Urinary bladder (tissue), 4 donors: Measurements from ENCODE around the gene ANKRD28. TPM values are rescaled to one million over a fixed set of nuclear protein-coding genes. Genes with fewer than 3 reads are reported as not detected.
A peak's percentile ranks its signal among the peaks of the same experiment; 100 is the strongest.
"Not testable (repeated sequence)": the region's sequence is repeated elsewhere in the genome, so short reads cannot be mapped to it uniquely, and the experiment has no call there.

ENCODE experiments used
- DNase-seq: peaks from one replicate; pipeline ENCODE4 v3.0.0-alpha.2; 2015; ENCODE audit errors: extremely low spot score
- H3K27ac ChIP-seq: one replicate; pipeline ENCODE4 v1.5.1; 2013; ENCODE audit warnings: low read depth, mild to moderate bottlenecking, moderate library complexity
- H3K36me3 ChIP-seq: one replicate; pipeline ENCODE4 v1.6.1; 2013; ENCODE audit warnings: mild to moderate bottlenecking, moderate library complexity; ENCODE audit not compliant: insufficient read depth
- H3K4me1 ChIP-seq: one replicate; pipeline ENCODE4 v1.6.1; 2013; ENCODE audit warnings: mild to moderate bottlenecking, moderate library complexity; ENCODE audit not compliant: insufficient read depth
- H3K4me3 ChIP-seq: one replicate; pipeline ENCODE4 v1.5.1; 2013; ENCODE audit warnings: low read depth, low read length
- WGBS: extraction: QIAGEN DNeasy Blood & Tissue Kit; methylation state at CpG from one replicate; pipeline ENCODE4 v1.1.7; 2013; 5-methylcytosine and 5-hydroxymethylcytosine counted together
- polyA plus RNA-seq: library from polyadenylated mRNA; stranded (reverse); fragments of 200-250 nt; gene quantifications from one replicate; pipeline ENCODE4 v1.2.3, GENCODE V29; 2013
- total RNA-seq: library from RNA; depleted of rRNA; stranded (reverse); fragments of >200 nt; gene quantifications from one replicate; pipeline ENCODE4 v1.2.3, GENCODE V29; 2014
- donor health status: healthy with polysubstance abuse.
- donor health status: healthy.

Gene ANKRD28
- total and polyA plus RNA-seq, 2 donors, result 12.6 to 83.8 TPM

DNA sequence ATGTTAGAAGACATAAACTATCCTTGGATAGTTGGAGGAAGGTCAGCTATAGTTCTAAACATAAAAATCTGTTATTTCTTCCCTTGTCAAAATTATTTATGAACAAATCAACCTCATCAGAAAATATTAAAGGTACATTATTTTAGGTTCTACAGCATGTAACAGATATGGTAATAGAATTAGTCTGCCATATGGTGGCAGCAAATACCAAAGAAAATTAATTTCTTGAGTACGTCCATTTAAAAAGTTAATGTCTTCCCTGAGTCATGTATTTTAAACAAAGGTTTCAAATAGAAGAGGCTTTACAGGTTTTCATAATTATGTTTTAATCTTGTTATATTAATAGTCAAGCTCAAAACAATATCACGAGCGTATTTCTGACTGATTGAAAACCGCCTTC, 17.9 kb upstream of the ANKRD28 start:
- WGBS, result 36% methylated on average over 4 of the region's 4 CpGs
- Histone ChIP-seq H3K4me3 (no peak overlapping the region), H3K36me3 (no peaks in the 10 kb centered on the region), H3K4me1 (no peaks in the 10 kb centered on the region), H3K27ac (no peak overlapping the region)
- peak; percentile 33 for DNase-seq

DNA sequence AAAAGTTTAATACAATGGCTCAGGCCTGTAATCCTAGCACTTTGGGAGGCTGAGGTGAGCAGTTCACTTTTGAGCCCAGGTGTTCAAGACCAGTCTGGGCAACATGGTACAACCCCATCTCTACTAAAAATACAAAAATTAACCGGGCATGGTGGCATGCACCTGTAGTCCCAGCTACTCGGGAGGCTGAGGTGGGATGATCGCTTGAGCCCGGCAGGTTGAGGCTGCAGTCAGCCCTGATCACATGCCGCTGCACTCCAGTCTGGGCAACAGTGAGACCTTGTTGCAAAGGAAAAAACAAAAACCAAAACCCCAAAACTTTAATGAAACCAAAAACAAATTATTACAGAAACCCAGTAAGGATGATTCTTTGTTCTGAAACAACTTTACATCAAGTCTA, 15.3 kb upstream of the ANKRD28 start:
- H3K27ac ChIP-seq, H3K4me3 ChIP-seq, DNase-seq, H3K4me1 ChIP-seq, H3K36me3 ChIP-seq: not testable (repeated sequence)
- 94% methylated on average over 5 of the region's 5 CpGs for WGBS

DNA sequence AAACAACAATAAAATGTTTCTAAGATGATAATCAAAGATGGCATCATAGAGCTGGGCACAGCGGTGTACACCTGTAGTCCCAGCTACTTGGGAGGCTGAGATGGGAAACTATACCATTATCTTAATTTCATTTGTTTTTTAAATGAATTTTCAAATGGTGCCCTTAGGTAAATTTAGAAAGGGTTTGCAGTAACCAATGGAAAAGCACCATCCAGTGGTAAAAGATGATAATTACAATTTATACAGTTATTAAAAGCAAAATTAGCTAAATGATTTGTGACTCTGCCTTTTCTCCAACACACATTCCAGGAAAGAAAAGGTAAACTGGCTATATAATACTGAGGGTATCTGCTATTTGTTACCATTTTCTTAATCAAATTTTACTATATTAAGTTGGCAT, 14.4 kb upstream of the ANKRD28 start:
- Histone ChIP-seq H3K27ac (no peak overlapping the region), H3K4me1 (no peaks in the 10 kb centered on the region), H3K36me3 (no peaks in the 10 kb centered on the region), H3K4me3 (no peak overlapping the region)
- 92% methylated on average over 1 of the region's 1 CpG for WGBS
- no peak for DNase-seq

DNA sequence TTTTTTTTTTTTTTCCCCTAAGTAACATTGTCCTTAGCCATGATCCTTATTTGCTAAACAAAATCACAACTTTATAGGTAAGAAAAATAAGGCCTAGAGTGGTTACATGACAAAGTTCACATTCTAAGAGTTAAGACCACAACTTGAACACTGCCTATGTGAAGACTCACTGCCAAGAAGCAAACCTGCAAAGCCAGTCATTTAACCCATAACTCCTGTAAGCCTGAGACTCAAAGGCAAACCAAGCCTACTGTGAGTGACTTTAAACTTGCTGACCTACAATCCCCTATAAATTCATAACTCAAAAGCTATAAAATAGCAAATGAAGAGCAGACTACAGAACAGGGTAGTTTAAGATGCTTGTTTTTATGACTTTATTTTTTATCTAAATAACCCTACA, 12.9 kb upstream of the ANKRD28 start:
- no peaks in the 10 kb centered on the region for H3K4me1 ChIP-seq
- H3K36me3 ChIP-seq, result no peaks in the 10 kb centered on the region
- no peak for DNase-seq
- H3K4me3 ChIP-seq, result no peak overlapping the region
- no peak overlapping the region for H3K27ac ChIP-seq

DNA sequence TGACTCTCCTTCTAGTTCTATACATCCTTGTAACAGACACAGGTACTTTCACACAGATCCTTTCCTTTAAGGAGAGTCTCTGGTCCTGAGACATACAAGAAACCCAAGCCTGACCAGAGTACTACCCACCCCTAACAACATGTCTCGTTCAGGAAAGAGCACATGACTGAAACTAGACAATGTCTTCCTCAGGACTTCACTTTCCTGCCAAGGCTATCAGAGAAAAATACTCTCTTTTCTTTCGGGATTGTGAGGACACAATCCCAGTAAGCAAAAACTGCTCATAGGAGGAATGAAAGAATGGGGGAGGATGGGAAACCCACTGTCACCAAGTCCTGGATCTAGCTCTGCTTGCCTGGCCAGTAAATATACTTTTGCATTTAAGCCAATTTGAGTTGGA, 11.5 kb upstream of the ANKRD28 start:
- WGBS, result 77% methylated on average over 2 of the region's 2 CpGs
- Histone ChIP-seq H3K4me1 (no peaks in the 10 kb centered on the region), H3K36me3 (no peaks in the 10 kb centered on the region), H3K27ac (no peak overlapping the region), H3K4me3 (no peak overlapping the region)
- no peak for DNase-seq

DNA sequence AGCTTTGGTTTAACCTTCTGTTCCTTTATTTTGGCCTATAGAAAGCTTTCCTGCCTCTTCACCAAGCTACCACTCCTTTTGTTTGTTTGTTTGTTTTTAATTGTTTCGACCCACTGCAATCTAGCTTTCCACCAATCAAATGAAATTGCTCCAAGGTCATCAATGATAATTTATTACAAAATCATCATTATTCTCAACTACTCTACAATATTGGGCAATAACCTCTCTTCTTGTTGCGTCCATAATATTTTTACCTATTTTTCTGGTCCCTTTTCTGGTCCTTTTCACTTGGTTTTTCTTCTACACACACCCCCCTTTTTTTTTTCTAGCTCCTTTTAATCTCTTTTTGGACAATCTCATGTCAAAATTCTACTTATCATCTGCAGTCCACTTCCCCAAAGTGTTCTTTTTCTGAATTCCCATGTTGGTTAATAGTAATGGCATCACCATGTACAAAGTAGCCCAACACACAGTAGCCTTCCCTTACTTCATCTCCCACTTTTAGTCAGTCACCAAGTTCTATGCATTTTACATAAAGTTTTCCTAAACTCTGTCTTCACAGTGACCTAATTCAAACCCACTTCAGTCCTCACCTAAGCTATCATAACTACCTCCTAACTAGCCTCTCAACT, 11.0 kb upstream of the ANKRD28 start:
- Histone ChIP-seq H3K36me3 (no peaks in the 10 kb centered on the region), H3K27ac (no peak overlapping the region), H3K4me3 (no peak overlapping the region), H3K4me1 (no peaks in the 10 kb centered on the region)
- no peak for DNase-seq
- 97% methylated on average over 2 of the region's 2 CpGs for WGBS

DNA sequence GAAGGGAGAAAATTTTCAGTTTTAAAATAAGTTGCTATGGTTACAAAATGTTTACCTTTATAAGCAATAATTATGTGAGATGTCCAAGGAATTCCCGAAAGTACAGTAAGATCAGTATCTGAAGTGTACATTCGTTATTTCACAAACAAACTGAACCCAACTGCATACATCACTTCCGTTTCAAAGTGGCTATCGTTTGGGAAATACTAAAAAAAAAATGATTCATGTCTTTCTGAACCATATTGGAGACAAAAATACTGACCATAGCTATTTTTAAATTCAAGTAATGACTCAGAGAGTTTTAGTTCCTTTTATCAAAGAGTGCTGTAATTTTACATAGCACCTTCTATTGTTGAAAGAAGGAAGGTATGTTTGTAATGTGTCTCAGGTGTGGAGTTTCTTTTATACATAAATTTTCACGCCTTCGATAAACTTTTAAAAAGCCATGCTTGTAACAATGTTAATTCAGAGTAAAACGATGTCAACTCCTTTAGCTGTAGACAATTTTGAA, 8.0 kb upstream of the ANKRD28 start:
- H3K4me1 ChIP-seq, result no peaks in the 10 kb centered on the region
- no peak overlapping the region for H3K27ac ChIP-seq
- H3K36me3 ChIP-seq, result no peaks in the 10 kb centered on the region
- 53% methylated on average over 7 of the region's 7 CpGs for WGBS
- no peak for DNase-seq
- no peak overlapping the region for H3K4me3 ChIP-seq

DNA sequence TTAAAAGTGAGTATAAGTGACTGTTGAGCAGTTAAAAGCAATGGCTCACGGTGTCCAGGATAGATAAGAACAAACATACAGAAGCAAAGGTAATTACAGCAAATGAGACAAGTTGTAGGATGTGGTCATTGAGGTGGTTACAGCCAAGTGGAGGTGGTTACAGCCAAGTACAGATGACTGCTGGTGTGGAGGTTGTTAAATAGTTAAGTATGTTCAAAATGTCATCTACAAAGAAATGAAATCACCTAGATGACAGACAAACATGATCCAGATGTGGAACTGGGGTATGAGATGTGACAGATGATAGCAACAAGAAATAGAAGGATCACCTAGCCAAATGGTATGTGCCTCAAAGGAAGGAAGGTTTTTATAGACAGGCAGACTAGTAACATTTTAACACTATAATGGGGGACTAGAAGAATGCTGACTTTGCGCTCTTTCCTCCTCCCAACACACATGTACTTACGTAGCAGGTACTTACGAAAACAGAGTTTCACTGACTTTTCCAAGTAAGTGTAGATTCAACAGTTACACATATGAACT, 6.8 kb upstream of the ANKRD28 start:
- Histone ChIP-seq H3K27ac (no peak overlapping the region), H3K36me3 (no peaks in the 10 kb centered on the region), H3K4me3 (no peak overlapping the region), H3K4me1 (no peaks in the 10 kb centered on the region)
- no peak for DNase-seq
- WGBS, result 89% methylated on average over 4 of the region's 4 CpGs

DNA sequence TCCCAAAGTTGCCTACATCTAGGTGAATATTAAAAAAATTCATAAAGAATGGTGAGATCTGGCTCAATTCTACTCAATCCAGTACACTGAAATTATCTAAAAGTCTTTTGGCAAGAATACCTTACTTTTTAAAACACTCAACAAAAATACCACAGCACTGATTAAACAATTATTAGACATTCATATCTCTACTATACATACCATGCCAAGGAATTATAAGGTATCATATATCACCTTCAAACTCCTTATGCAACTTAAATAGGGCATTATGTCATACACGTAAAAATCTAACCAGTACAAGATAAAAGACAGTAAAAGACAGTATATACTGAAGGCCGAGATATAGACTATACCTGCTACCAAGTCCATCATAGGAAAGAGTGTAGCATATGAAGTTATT, 6.1 kb upstream of the ANKRD28 start:
- Histone ChIP-seq H3K4me3 (no peak overlapping the region), H3K4me1 (no peaks in the 10 kb centered on the region), H3K36me3 (no peaks in the 10 kb centered on the region), H3K27ac (no peak overlapping the region)
- 83% methylated on average over 2 of the region's 2 CpGs for WGBS
- DNase-seq, result no peak

DNA sequence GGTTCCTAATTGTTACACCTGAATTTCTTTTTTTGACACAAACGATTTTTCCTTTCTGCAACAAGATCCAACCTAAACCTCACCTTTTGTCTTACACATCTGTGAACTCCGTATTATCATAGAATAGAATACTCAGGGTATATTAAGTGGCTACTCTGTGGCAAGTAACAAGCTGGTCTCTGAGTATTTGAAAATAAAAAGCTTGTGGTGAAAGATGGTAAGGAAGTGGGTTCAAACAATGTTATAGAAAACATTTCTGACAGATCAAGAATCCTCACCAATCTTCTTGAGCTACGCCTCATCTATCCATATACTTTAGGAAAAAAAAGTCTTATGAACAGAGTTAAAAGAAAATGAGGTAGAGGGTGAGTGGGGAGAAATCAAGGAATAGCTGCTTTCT, 3.5 kb upstream of the ANKRD28 start:
- Histone ChIP-seq H3K27ac (no peak overlapping the region), H3K4me3 (no peak overlapping the region), H3K4me1 (no peaks in the 10 kb centered on the region), H3K36me3 (no peaks in the 10 kb centered on the region)
- DNase-seq, result no peak
- 82% methylated on average over 3 of the region's 3 CpGs for WGBS

DNA sequence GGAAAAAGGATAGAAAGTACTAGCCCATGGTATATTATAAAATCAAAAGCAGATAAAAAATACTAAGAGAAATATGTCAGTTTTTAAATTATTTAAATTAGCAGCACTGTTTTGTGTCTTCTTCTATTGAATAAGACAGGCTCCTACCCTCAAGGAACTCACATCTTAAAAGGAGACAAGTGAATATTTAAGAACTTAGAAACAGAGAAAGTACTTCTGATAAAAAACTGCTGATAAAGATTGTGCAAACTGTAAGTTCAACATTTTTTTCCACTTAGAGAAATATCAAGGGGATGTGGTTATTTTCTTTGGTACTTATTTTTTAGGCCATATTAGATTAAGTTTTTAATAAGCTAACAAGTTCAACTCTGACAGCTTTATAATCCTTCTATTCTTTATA, 3.0 kb upstream of the ANKRD28 start:
- H3K4me3 ChIP-seq, result no peak overlapping the region
- H3K4me1 ChIP-seq, result no peaks in the 10 kb centered on the region
- no peaks in the 10 kb centered on the region for H3K36me3 ChIP-seq
- no peak for DNase-seq
- no peak overlapping the region for H3K27ac ChIP-seq

DNA sequence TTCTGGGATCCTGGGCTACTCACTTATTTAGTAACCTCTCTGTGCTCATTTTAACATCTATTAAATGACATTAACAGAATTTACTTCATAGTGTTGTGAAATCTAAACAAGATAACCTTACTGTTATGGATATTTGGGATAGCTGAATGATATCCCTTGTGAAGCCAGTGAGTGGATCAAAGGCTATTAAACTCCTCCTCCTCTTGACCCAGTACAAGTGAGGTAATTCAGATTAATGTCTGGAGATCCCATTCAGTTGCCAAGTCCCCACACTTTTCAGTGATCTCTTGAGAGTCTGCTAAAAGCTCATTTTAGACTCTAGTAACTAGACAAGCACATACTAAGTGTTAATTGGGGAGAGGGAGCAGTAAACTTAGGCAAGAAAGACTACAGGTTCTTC, 2.5 kb upstream of the ANKRD28 start:
- Histone ChIP-seq H3K27ac (no peak overlapping the region), H3K4me1 (no peaks in the 10 kb centered on the region), H3K4me3 (no peak overlapping the region), H3K36me3 (no peaks in the 10 kb centered on the region)
- no peak for DNase-seq

DNA sequence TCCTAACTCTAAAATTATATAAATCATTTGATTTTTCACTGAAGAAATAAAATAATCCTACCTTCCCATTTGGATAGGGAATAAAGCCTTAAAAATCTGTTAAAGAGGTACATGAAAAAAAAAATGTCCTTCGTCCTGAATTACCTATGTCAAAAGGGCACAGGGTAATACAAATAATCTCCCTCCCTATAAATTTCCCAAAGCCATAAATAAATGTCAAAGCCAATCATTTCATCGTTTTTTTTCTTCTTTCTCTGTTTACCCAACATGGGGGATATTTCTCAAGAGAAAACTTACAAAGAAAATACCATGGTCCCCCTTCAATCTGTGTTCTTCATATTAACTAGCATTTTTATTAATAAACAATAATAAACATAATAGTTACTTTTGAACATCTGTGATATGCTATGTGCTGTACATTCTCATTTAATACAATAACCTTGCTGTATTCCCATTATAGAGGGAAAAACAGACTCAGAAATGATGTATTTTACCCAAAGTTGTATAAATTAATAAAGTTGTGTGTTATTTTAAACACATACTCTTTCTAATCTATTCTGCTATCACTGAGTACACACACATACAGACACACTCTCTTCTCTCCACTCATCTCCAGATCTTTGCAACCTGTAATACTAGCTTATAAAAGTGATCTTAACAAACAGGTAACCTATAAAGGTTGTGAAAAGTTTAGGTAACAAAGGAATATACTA, 910 bp upstream of the ANKRD28 start:
- no peaks in the 10 kb centered on the region for H3K4me1 ChIP-seq
- no peak for DNase-seq
- H3K4me3 ChIP-seq, result no peak overlapping the region
- WGBS, result 52% methylated on average over 2 of the region's 2 CpGs
- H3K27ac ChIP-seq, result no peak overlapping the region
- no peaks in the 10 kb centered on the region for H3K36me3 ChIP-seq
